ENCODE measurements around the gene GABARAPL2.

DNA sequence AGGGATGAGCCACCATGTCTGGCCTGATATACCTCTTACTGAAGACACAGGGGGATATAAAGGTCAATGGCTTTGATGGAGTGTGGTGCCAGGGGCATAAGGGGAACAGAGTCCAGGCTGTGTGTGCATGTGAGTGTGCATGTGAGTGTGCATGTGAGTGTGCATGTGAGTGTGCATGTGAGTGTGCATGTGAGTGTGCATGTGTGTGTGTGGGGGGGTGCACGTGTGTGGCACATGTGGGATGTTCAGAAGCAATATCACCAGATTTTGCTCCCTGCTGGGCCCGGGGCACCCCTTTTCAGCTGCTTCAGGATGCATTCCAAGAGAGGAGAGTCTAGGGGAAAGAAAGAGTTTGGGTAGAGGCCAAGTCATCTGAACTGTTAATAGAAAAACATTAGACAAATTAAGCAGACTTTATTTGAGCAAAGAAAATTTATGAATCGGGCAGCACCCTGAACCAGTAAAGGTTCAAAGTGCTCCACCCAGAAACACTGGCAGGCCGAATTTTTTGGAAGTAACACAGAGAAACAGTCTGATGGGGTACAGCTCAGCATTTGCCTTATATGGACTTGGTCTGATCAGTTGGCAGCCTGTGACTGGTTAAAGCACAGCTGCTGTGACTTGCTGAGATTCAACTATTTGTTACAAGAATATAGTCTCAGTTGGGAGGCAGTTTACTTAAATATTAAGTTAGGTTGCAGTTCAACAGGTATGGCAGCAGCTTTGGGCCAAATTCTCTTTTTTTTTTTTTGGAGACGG, 40.0 kb upstream of the GABARAPL2 start:
- TF ChIP-seq, protein P1, sequence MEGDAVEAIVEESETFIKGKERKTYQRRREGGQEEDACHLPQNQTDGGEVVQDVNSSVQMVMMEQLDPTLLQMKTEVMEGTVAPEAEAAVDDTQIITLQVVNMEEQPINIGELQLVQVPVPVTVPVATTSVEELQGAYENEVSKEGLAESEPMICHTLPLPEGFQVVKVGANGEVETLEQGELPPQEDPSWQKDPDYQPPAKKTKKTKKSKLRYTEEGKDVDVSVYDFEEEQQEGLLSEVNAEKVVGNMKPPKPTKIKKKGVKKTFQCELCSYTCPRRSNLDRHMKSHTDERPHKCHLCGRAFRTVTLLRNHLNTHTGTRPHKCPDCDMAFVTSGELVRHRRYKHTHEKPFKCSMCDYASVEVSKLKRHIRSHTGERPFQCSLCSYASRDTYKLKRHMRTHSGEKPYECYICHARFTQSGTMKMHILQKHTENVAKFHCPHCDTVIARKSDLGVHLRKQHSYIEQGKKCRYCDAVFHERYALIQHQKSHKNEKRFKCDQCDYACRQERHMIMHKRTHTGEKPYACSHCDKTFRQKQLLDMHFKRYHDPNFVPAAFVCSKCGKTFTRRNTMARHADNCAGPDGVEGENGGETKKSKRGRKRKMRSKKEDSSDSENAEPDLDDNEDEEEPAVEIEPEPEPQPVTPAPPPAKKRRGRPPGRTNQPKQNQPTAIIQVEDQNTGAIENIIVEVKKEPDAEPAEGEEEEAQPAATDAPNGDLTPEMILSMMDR (IDR thresholded peaks at IDR 0.05): no peak
- no peak for TF ChIP-seq POLR2A (IDR thresholded peaks at IDR 0.05)

Measured in adrenal gland (tissue), 5 donors.